Neural cell (in vitro differentiated cells): Measurements from ENCODE around the gene SLIT3. TPM values are rescaled to one million over a fixed set of nuclear protein-coding genes. Genes with fewer than 3 reads are reported as not detected.

ENCODE experiments used
- H2AFZ ChIP-seq: fragments of 200-600, 300-800 bp; sonication (generic), shearing (Covaris generic); 2 replicates; pipeline ENCODE4 v1.6.0; 2014; ENCODE audit warnings: low read depth, mild to moderate bottlenecking, antibody characterized with exemption, low read length, moderate library complexity
- H3F3A ChIP-seq: fragments of 200-600 bp; shearing (Covaris generic); 2 replicates; pipeline ENCODE4 v1.6.1; 2016; ENCODE audit warnings: mild to moderate bottlenecking, moderate library complexity, mixed read lengths, antibody characterized with exemption, low read length; ENCODE audit not compliant: insufficient read depth, poor library complexity, severe bottlenecking
- H3K27ac ChIP-seq: fragments of 200-600, 300-800 bp; sonication (generic), shearing (Covaris generic); 2 replicates; pipeline ENCODE4 v1.5.1; 2014; ENCODE audit warnings: mild to moderate bottlenecking, low read length, moderate library complexity
- H3K27me3 ChIP-seq: fragments of 300-800, 200-600 bp; sonication (generic), shearing (Covaris generic); 2 replicates; pipeline ENCODE4 v1.6.0; 2014; ENCODE audit warnings: mild to moderate bottlenecking, low read depth, low read length, moderate library complexity; ENCODE audit not compliant: insufficient read depth
- H3K36me3 ChIP-seq: fragments of 300-800, 200-600 bp; sonication (generic), shearing (Covaris generic); 2 replicates; pipeline ENCODE4 v1.5.1; 2014; ENCODE audit warnings: mild to moderate bottlenecking, antibody characterized with exemption, low read length, moderate library complexity; ENCODE audit not compliant: insufficient read depth
- H3K4me2 ChIP-seq: fragments of 300-800, 200-600 bp; sonication (generic), shearing (Covaris generic); 2 replicates; pipeline ENCODE4 v1.6.0; 2014; ENCODE audit warnings: mild to moderate bottlenecking, low read length
- H3K4me3 ChIP-seq: fragments of 300-800, 200-600 bp; sonication (generic), shearing (Covaris generic); 2 replicates; pipeline ENCODE4 v1.5.1; 2014; ENCODE audit warnings: mild to moderate bottlenecking, low read length, moderate library complexity
- H3K79me2 ChIP-seq: fragments of 200-600 bp; shearing (Covaris generic); replicated peaks from 2 replicates; pipeline ENCODE4 v1.6.0; 2014; ENCODE audit warnings: mild to moderate bottlenecking, low read length, moderate library complexity; ENCODE audit not compliant: insufficient read depth
- H3K9ac ChIP-seq: fragments of 300-800, 200-600 bp; sonication (generic), shearing (Covaris generic); 2 replicates; pipeline ENCODE4 v1.6.1; 2016; ENCODE audit warnings: mild to moderate bottlenecking, low read length, mixed read lengths
- H3K9me2 ChIP-seq: fragments of 200-600 bp; shearing (Covaris generic); 2 replicates; pipeline ENCODE4 v1.6.1; 2016; ENCODE audit warnings: mild to moderate bottlenecking, low read length, mixed read lengths; ENCODE audit not compliant: insufficient read depth
- H3K9me3 ChIP-seq: fragments of 200-600, 300-800 bp; sonication (generic), shearing (Covaris generic); 2 replicates; pipeline ENCODE4 v1.6.1; 2016; ENCODE audit warnings: mild to moderate bottlenecking, mixed run types, low read length, moderate library complexity, mixed read lengths
- H4K20me1 ChIP-seq: fragments of 200-600 bp; shearing (Covaris generic); 2 replicates; pipeline ENCODE4 v1.6.1; 2016; ENCODE audit warnings: mild to moderate bottlenecking, mixed run types; ENCODE audit not compliant: insufficient read depth
- EP300 ChIP-seq: fragments of 450-650 bp; conservative IDR thresholded peaks from 2 replicates; pipeline ENCODE4 v1.6.1; 2014; ENCODE audit warnings: antibody characterized with exemption, mild to moderate bottlenecking, moderate library complexity; ENCODE audit not compliant: poor library complexity, severe bottlenecking
- EZH2 ChIP-seq: fragments of 200-600, 300-800 bp; shearing (Covaris generic), sonication (generic); IDR thresholded peaks from 2 replicates; pipeline ENCODE4 v1.6.1; 2014; ENCODE audit warnings: antibody characterized with exemption, low read length, borderline replicate concordance, mild to moderate bottlenecking; ENCODE audit not compliant: insufficient read depth, poor library complexity, severe bottlenecking
- MXI1 ChIP-seq: fragments of 450-650 bp; conservative IDR thresholded peaks from 2 replicates; pipeline ENCODE4 v1.6.1; 2014; ENCODE audit warnings: antibody characterized with exemption, mild to moderate bottlenecking; ENCODE audit not compliant: poor library complexity, severe bottlenecking
- POLR2AphosphoS5 ChIP-seq: IDR thresholded peaks from 2 replicates; pipeline ENCODE4 v1.6.1; 2012
- RAD21 ChIP-seq: fragments of 450-650 bp; conservative IDR thresholded peaks from 2 replicates; pipeline ENCODE4 v1.6.1; 2014; ENCODE audit warnings: antibody characterized with exemption, mild to moderate bottlenecking, moderate library complexity
- SMC3 ChIP-seq: fragments of 450-650 bp; conservative IDR thresholded peaks from 2 replicates; pipeline ENCODE4 v1.6.1; 2014; ENCODE audit warnings: antibody characterized with exemption, mild to moderate bottlenecking, moderate library complexity; ENCODE audit not compliant: poor library complexity
- TAF1 ChIP-seq: IDR thresholded peaks from 2 replicates; pipeline ENCODE4 v1.6.1; 2012; ENCODE audit warnings: low read depth
- polyA plus RNA-seq: library from polyadenylated mRNA; depleted of rRNA; stranded (reverse); fragments of >200 nt; gene quantifications from 2 replicates; pipeline ENCODE4 v1.2.3, GENCODE V29; 2014
- TF ChIP-seq, protein P1 (sequence below): fragments of 450-650 bp; IDR thresholded peaks from 2 replicates; pipeline ENCODE4 v1.5.1; 2014; ENCODE audit warnings: antibody characterized with exemption, mild to moderate bottlenecking, moderate library complexity; ENCODE audit not compliant: poor library complexity, severe bottlenecking
- TF ChIP-seq, protein P2 (sequence below): IDR thresholded peaks from 2 replicates; pipeline ENCODE4 v1.6.1; 2012; ENCODE audit warnings: borderline replicate concordance

The SLIT3 gene
- polyA plus RNA-seq, 1 donor from 2014 or later = 1.2 TPM

DNA sequence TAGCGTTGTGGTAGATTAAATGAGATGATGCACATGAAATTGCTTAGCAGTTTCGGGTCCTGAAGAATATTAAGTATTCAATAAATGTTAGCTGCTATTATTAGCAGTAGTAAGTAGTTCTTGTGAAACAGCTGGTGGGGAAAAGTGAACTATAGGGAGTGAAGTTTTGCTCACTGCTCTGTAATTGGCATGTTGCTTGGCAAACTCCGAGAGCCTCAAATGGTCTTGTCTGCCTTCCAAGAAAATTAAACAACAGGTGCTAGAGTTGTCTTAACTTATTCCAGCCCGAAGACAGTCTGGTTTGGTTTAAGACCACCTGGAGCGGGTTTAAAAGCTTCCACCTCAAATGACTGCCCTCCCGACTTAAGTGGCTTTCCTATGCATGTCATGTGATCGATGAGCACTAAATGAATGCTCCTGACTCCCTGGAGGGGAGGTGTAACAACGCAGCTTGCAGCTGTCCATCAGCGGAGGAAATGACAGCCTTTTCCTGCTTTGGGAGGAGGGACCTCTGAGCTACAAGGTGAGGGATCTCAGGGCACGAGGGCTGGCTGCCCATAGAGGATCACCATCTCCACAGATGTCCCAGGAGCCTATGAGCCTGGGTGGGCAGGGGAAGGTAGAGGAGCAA is 518.9 kb downstream of the SLIT3 start:
- Histone ChIP-seq H3F3A (no peaks in the 10 kb centered on the region), H3K4me2 (no peak overlapping the region), H3K27me3 (no peaks in the 10 kb centered on the region), H3K9me3 (no peaks in the 10 kb centered on the region), H2AFZ (no peak overlapping the region), H3K9ac (no peak overlapping the region), H3K79me2 (no peaks in the 10 kb centered on the region), H3K36me3 (no peaks in the 10 kb centered on the region), H4K20me1 (no peaks in the 10 kb centered on the region), H3K9me2 (no peaks in the 10 kb centered on the region), H3K27ac (no peak overlapping the region), H3K4me3 (no peak overlapping the region)
- peak; percentile 22 for TF ChIP-seq POLR2AphosphoS5
- TF ChIP-seq, protein P1, sequence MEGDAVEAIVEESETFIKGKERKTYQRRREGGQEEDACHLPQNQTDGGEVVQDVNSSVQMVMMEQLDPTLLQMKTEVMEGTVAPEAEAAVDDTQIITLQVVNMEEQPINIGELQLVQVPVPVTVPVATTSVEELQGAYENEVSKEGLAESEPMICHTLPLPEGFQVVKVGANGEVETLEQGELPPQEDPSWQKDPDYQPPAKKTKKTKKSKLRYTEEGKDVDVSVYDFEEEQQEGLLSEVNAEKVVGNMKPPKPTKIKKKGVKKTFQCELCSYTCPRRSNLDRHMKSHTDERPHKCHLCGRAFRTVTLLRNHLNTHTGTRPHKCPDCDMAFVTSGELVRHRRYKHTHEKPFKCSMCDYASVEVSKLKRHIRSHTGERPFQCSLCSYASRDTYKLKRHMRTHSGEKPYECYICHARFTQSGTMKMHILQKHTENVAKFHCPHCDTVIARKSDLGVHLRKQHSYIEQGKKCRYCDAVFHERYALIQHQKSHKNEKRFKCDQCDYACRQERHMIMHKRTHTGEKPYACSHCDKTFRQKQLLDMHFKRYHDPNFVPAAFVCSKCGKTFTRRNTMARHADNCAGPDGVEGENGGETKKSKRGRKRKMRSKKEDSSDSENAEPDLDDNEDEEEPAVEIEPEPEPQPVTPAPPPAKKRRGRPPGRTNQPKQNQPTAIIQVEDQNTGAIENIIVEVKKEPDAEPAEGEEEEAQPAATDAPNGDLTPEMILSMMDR = no peak

DNA sequence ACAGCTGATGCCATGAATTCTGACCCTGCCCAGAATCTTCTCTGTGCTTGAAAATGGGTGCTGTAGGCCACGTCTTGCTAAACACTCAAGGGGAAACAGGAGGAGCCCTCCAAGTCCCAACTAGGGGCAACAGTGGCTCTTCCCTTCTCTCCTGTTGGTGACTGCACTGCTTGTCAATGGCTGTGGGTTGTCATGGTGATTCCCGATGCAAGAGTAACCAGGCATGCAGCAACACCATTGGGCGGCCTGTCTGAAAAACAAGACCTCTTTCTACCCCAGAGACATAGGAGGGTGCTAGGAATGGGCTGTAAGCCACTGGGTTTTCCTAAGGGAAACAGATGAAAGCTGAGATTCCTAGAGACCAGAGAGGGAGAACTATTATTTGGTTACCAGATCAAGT is 520.1 kb downstream of the SLIT3 start:
- H3K79me2 ChIP-seq = no peaks in the 10 kb centered on the region
- H3K27me3 ChIP-seq = no peaks in the 10 kb centered on the region
- H2AFZ ChIP-seq = no peak overlapping the region
- no peaks in the 10 kb centered on the region for H3F3A ChIP-seq
- no peaks in the 10 kb centered on the region for H4K20me1 ChIP-seq
- no peaks in the 10 kb centered on the region for H3K9me3 ChIP-seq
- H3K4me3 ChIP-seq = no peak overlapping the region
- H3K4me2 ChIP-seq = no peak overlapping the region
- no peaks in the 10 kb centered on the region for H3K36me3 ChIP-seq
- H3K9ac ChIP-seq = no peak overlapping the region
- H3K27ac ChIP-seq = no peak overlapping the region
- no peaks in the 10 kb centered on the region for H3K9me2 ChIP-seq
- TF ChIP-seq RAD21 = no peak
- TF ChIP-seq TAF1 = no peak
- no peak for TF ChIP-seq POLR2AphosphoS5
- no peak for TF ChIP-seq EZH2
- no peak for TF ChIP-seq SMC3
- TF ChIP-seq MXI1 = no peak
- TF ChIP-seq EP300 = no peak
- TF ChIP-seq, protein P1 = no peak
- TF ChIP-seq, protein P2, sequence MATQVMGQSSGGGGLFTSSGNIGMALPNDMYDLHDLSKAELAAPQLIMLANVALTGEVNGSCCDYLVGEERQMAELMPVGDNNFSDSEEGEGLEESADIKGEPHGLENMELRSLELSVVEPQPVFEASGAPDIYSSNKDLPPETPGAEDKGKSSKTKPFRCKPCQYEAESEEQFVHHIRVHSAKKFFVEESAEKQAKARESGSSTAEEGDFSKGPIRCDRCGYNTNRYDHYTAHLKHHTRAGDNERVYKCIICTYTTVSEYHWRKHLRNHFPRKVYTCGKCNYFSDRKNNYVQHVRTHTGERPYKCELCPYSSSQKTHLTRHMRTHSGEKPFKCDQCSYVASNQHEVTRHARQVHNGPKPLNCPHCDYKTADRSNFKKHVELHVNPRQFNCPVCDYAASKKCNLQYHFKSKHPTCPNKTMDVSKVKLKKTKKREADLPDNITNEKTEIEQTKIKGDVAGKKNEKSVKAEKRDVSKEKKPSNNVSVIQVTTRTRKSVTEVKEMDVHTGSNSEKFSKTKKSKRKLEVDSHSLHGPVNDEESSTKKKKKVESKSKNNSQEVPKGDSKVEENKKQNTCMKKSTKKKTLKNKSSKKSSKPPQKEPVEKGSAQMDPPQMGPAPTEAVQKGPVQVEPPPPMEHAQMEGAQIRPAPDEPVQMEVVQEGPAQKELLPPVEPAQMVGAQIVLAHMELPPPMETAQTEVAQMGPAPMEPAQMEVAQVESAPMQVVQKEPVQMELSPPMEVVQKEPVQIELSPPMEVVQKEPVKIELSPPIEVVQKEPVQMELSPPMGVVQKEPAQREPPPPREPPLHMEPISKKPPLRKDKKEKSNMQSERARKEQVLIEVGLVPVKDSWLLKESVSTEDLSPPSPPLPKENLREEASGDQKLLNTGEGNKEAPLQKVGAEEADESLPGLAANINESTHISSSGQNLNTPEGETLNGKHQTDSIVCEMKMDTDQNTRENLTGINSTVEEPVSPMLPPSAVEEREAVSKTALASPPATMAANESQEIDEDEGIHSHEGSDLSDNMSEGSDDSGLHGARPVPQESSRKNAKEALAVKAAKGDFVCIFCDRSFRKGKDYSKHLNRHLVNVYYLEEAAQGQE = no peak
